OCI-LY1 (cell line): Measurements from ENCODE around the gene KCNK13.

Experiments used
- H2AFZ ChIP-seq: fragments of 200-600 bp; sonication (generic), shearing (Covaris generic); 2 replicates; pipeline ENCODE4 v1.6.0; 2014; ENCODE audit warnings: antibody characterized with exemption, mild to moderate bottlenecking, low read length
- H3F3A ChIP-seq: fragments of 200-600 bp; sonication (generic), shearing (Covaris generic); 2 replicates; pipeline ENCODE4 v1.6.0; 2014; ENCODE audit warnings: mild to moderate bottlenecking, antibody characterized with exemption, low read length, moderate library complexity; ENCODE audit not compliant: insufficient read depth
- H3K27ac ChIP-seq: fragments of 200-600 bp; sonication (generic); 2 replicates; pipeline ENCODE4 v1.5.1; 2014; ENCODE audit warnings: low read length, mixed run types, mild to moderate bottlenecking, low read depth; ENCODE audit not compliant: poor library complexity, severe bottlenecking
- H3K27me3 ChIP-seq: fragments of 200-600 bp; sonication (generic); 2 replicates; pipeline ENCODE4 v1.6.0; 2014; ENCODE audit warnings: antibody characterized with exemption, mild to moderate bottlenecking, low read length, moderate library complexity; ENCODE audit not compliant: insufficient read depth
- H3K36me3 ChIP-seq: fragments of 200-600 bp; sonication (generic); 2 replicates; pipeline ENCODE4 v1.6.1; 2014; ENCODE audit warnings: mild to moderate bottlenecking, antibody characterized with exemption, low read length, moderate library complexity, mixed read lengths; ENCODE audit not compliant: insufficient read depth
- H3K4me1 ChIP-seq: fragments of 200-600 bp; sonication (generic); 2 replicates; pipeline ENCODE4 v1.5.1; 2014; ENCODE audit warnings: mild to moderate bottlenecking, low read length, moderate library complexity; ENCODE audit not compliant: insufficient read depth, severe bottlenecking
- H3K4me2 ChIP-seq: fragments of 200-600 bp; sonication (generic), shearing (Covaris generic); 2 replicates; pipeline ENCODE4 v1.6.1; 2014; ENCODE audit warnings: low read length
- H3K4me3 ChIP-seq: fragments of 200-600 bp; sonication (generic); 2 replicates; pipeline ENCODE4 v1.5.1; 2014; ENCODE audit warnings: low read length, low read depth, mild to moderate bottlenecking, mixed read lengths; ENCODE audit not compliant: poor library complexity, severe bottlenecking
- H3K79me2 ChIP-seq: fragments of 200-600 bp; shearing (Covaris generic); 2 replicates; pipeline ENCODE4 v1.6.1; 2016; ENCODE audit warnings: mixed run types, low read length, mixed read lengths; ENCODE audit not compliant: insufficient read depth
- H3K9ac ChIP-seq: fragments of 200-600 bp; sonication (generic), shearing (Covaris generic); 2 replicates; pipeline ENCODE4 v1.6.1; 2014; ENCODE audit warnings: mild to moderate bottlenecking, low read length, mixed read lengths
- H3K9me2 ChIP-seq: fragments of 200-600 bp; sonication (generic), shearing (Covaris generic); 2 replicates; pipeline ENCODE4 v1.6.1; 2014; ENCODE audit warnings: low read depth, mild to moderate bottlenecking, low read length, mixed read lengths
- H3K9me3 ChIP-seq: fragments of 200-600 bp; shearing (Covaris generic); 2 replicates; pipeline ENCODE4 v1.6.1; 2014; ENCODE audit warnings: low read length, mixed read lengths
- H4K20me1 ChIP-seq: fragments of 200-600 bp; sonication (generic), shearing (Covaris generic); 2 replicates; pipeline ENCODE4 v1.6.0; 2016; ENCODE audit warnings: mild to moderate bottlenecking, low read length; ENCODE audit not compliant: insufficient read depth
- EZH2 ChIP-seq: fragments of 200-600 bp; sonication (generic), shearing (Covaris generic); IDR thresholded peaks from 2 replicates; pipeline ENCODE4 v1.8.0; 2017; ENCODE audit warnings: borderline replicate concordance, mixed run types, mild to moderate bottlenecking, antibody characterized with exemption, low read length, moderate library complexity, mixed read lengths
- TF ChIP-seq, protein P1 (sequence below): fragments of 200-600 bp; sonication (generic), shearing (Covaris generic); IDR thresholded peaks from 2 replicates; pipeline ENCODE4 v1.5.1; 2017; ENCODE audit warnings: mild to moderate bottlenecking, antibody characterized with exemption, low read length, moderate library complexity, mixed read lengths

The KCNK13 gene

DNA sequence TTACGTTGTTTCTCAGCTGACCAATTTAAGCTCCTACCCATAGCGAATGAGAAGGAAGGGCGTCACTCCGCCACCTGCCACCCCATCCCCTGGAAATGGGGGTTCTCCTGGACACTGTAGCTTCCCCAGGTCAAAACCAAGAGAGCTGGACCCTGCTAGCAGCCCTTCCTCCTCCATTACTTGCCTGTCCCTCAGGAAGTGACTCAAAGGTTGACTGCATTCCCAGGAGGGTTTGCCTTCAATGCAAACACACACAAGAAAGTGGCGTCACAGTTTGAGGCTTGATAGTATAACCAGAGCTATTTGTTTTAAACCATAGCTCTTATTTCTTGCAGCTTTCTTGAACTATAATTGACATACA, 79.1 kb downstream of the KCNK13 start:
- Histone ChIP-seq H3K79me2 (no peaks in the 10 kb centered on the region), H3K4me3 (no peak overlapping the region), H2AFZ (no peak overlapping the region), H3K36me3 (no peaks in the 10 kb centered on the region), H3K9me2 (no peaks in the 10 kb centered on the region), H3F3A (no peaks in the 10 kb centered on the region), H3K27me3 (peaks cover 3% of the 10 kb centered on the region; the same call in 1 of the 2 replicates), H3K9ac (no peak overlapping the region), H3K4me2 (no peak overlapping the region), H4K20me1 (no peaks in the 10 kb centered on the region), H3K27ac (no peak overlapping the region), H3K4me1 (no peaks in the 10 kb centered on the region), H3K9me3 (no peaks in the 10 kb centered on the region)
- no peak for TF ChIP-seq EZH2

DNA sequence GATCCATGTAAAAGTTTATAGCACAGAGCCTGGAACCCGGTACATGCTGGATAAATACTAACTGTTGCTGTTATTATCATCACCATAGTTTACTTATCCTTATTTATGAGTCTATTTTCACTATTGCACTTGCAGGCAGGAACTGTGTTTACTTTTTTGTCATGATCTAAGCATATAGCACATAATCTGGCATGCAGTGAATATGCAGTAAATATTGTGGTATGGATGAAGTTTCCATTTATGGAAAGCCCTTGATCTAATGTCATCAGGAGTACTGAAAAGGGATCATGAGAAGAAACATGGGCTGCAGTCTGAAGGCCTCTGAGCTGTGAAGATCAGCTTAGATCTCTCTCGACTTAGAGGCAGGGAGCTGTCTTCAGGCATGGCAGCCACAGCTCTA, 91.6 kb downstream of the KCNK13 start:
- Histone ChIP-seq H3K27ac (no peak overlapping the region), H3K27me3 (no peaks in the 10 kb centered on the region), H3K4me1 (no peaks in the 10 kb centered on the region), H3K9me2 (no peaks in the 10 kb centered on the region), H3K9ac (no peak overlapping the region), H2AFZ (no peak overlapping the region), H3F3A (no peaks in the 10 kb centered on the region), H4K20me1 (no peaks in the 10 kb centered on the region), H3K36me3 (no peaks in the 10 kb centered on the region), H3K9me3 (no peaks in the 10 kb centered on the region), H3K4me2 (no peak overlapping the region), H3K4me3 (no peak overlapping the region), H3K79me2 (no peaks in the 10 kb centered on the region)
- TF ChIP-seq, protein P1, sequence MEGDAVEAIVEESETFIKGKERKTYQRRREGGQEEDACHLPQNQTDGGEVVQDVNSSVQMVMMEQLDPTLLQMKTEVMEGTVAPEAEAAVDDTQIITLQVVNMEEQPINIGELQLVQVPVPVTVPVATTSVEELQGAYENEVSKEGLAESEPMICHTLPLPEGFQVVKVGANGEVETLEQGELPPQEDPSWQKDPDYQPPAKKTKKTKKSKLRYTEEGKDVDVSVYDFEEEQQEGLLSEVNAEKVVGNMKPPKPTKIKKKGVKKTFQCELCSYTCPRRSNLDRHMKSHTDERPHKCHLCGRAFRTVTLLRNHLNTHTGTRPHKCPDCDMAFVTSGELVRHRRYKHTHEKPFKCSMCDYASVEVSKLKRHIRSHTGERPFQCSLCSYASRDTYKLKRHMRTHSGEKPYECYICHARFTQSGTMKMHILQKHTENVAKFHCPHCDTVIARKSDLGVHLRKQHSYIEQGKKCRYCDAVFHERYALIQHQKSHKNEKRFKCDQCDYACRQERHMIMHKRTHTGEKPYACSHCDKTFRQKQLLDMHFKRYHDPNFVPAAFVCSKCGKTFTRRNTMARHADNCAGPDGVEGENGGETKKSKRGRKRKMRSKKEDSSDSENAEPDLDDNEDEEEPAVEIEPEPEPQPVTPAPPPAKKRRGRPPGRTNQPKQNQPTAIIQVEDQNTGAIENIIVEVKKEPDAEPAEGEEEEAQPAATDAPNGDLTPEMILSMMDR, result no peak
- TF ChIP-seq EZH2, result no peak

DNA sequence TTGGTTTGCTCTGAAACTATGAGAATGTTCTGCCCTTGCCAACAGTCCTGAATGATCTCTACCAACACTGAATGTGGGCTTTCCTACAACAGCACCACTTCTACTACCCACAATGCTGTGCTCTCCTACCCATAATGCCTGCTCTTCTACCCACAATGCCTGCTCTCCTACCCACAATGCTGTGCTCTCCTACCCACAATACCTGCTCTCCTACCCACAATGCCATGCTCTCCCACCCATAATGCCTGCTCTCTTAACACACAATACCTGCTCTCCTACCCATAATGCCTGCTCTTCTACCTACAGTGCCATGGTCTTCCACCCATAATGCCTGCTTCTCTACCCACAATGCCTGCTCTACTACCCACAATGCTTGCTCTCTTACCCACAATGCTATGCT, 92.3 kb downstream of the KCNK13 start:
- Histone ChIP-seq H3K9me2 (no peaks in the 10 kb centered on the region), H3K27me3 (no peaks in the 10 kb centered on the region), H3K9me3 (no peaks in the 10 kb centered on the region), H3K4me3 (no peak overlapping the region), H3K4me1 (no peaks in the 10 kb centered on the region), H3K4me2 (no peak overlapping the region), H3F3A (no peaks in the 10 kb centered on the region), H3K36me3 (no peaks in the 10 kb centered on the region), H3K79me2 (no peaks in the 10 kb centered on the region), H3K27ac (no peak overlapping the region), H3K9ac (no peak overlapping the region), H2AFZ (no peak overlapping the region), H4K20me1 (no peaks in the 10 kb centered on the region)
- TF ChIP-seq, protein P1, result no peak
- no peak for TF ChIP-seq EZH2

DNA sequence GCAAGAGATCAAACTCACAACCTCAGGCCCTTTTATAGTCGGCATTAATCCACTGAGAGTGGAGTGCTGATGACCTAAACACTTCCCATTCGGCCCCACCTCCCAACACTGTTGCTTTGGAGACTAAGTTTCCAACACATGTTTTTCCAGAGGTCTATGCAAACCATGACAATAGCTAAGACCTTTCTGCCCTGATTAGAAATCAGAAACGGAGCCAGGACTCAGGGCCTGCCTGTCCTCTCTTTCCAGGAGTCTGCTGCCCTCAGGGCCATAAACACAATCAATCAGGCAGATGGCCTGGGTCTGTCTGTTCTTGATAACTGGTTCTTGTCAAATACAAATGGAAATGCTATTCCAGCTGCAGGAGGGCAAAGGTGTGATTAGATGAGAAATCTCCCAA, 97.4 kb downstream of the KCNK13 start:
- H3K9ac ChIP-seq, result no peak overlapping the region
- TF ChIP-seq, protein P1, result no peak
- TF ChIP-seq EZH2, result no peak
- H3K4me1 ChIP-seq, result no peaks in the 10 kb centered on the region
- no peaks in the 10 kb centered on the region for H3F3A ChIP-seq
- H3K9me3 ChIP-seq, result no peaks in the 10 kb centered on the region
- no peak overlapping the region for H2AFZ ChIP-seq
- no peak overlapping the region for H3K27ac ChIP-seq
- no peaks in the 10 kb centered on the region for H4K20me1 ChIP-seq
- H3K4me2 ChIP-seq, result no peak overlapping the region
- H3K79me2 ChIP-seq, result no peaks in the 10 kb centered on the region
- H3K36me3 ChIP-seq, result no peaks in the 10 kb centered on the region
- H3K4me3 ChIP-seq, result no peak overlapping the region
- H3K27me3 ChIP-seq, result no peaks in the 10 kb centered on the region
- no peaks in the 10 kb centered on the region for H3K9me2 ChIP-seq
